Stomach (tissue), 9 donors: ENCODE measurements around the gene RIMBP2. TPM values are rescaled to one million over a fixed set of nuclear protein-coding genes. Genes with fewer than 3 reads are reported as not detected.

Experiments
- DNase-seq, 2 donors: peaks; one replicate each; pipeline versions ENCODE4 v3.0.0 to v3.0.0-alpha.2; 2013 to 2019
- H3K27ac ChIP-seq, 5 donors: fragments of 200-600 bp in 4 of 5; sonication (generic) in 4 of 5; one replicate each; pipeline ENCODE4 v1.5.1; 2013 to 2019; ENCODE audit warnings: mild to moderate bottlenecking in 1 of 5, moderate library complexity in 1 of 5
- H3K27me3 ChIP-seq, 3 donors: fragments of 200-600 bp; sonication (generic); one replicate each; pipeline ENCODE4 v1.5.1; 2017 to 2019; ENCODE audit warnings: mixed run types in 1 of 3
- H3K36me3 ChIP-seq, 4 donors: fragments of 200-600 bp; sonication (generic); 1 replicate in 3 of 4; 2 replicates in 1 of 4; pipeline ENCODE4 v1.5.1; 2016 to 2019
- H3K4me1 ChIP-seq, 4 donors: fragments of 200-600 bp; sonication (generic); one replicate each; pipeline ENCODE4 v1.5.1; 2016 to 2019
- H3K4me3 ChIP-seq, 4 donors: fragments of 200-600 bp; sonication (generic) in 3 of 4; one replicate each; pipeline ENCODE4 v1.5.1; 2016 to 2019; ENCODE audit warnings: mild to moderate bottlenecking in 1 of 4
- H3K9me3 ChIP-seq, 4 donors: fragments of 200-600 bp; sonication (generic); one replicate each; pipeline ENCODE4 v1.5.1; 2016 to 2019
- EP300 ChIP-seq: sonication (generic); formaldehyde crosslinking; IDR thresholded peaks from one replicate; pipeline ENCODE4 v1.6.1; 2017; ENCODE audit warnings: antibody characterized with exemption
- POLR2A ChIP-seq, 4 donors: fragments of 450-650 bp; IDR thresholded peaks; one replicate each; pipeline ENCODE4 v1.6.1; 2016; ENCODE audit warnings: antibody characterized with exemption in 4 of 4, control low read depth in 2 of 4, mild to moderate bottlenecking in 1 of 4, moderate library complexity in 1 of 4
- POLR2AphosphoS5 ChIP-seq, 3 donors: sonication (generic); formaldehyde crosslinking; IDR thresholded peaks; one replicate each; pipeline ENCODE4 v1.6.1; 2016; ENCODE audit warnings: antibody characterized with exemption in 3 of 3
- WGBS, 5 donors: extraction: QIAGEN DNeasy Blood & Tissue Kit in 3 of 5; methylation state at CpG; one replicate each; pipeline versions ENCODE4 v1.1.5 to v1.1.7; 2013 to 2018; 5-methylcytosine and 5-hydroxymethylcytosine counted together
- intact Hi-C: fragments of 100-400 bp; cut with DNase I; formaldehyde crosslinking; loops from one replicate; pipeline ENCODE4 v1.15.1; 2023; ENCODE audit warnings: low total_unique reads
- polyA plus RNA-seq, 3 donors: library from polyadenylated mRNA; stranded (reverse); fragments of 200-250 nt; gene quantifications; one replicate each; pipeline ENCODE4 v1.2.3, GENCODE V29; 2013
- total RNA-seq, 5 donors: library from RNA; depleted of rRNA; stranded (reverse); fragments of >200 nt; gene quantifications; one replicate each; pipeline versions ENCODE4 v1.1.0 to v1.2.3, GENCODE V29; 2014 to 2016
- TF ChIP-seq, protein P1 (sequence below), 7 experiments: fragments of 450-650 bp in 4 of 7; fragments of 200-600 bp in 3 of 7; sonication (generic) in 3 of 7; IDR thresholded peaks; one replicate each; pipeline ENCODE4 v1.5.1; 2016 to 2019; ENCODE audit warnings: antibody characterized with exemption in 7 of 7, control low read depth in 2 of 7, mild to moderate bottlenecking in 1 of 7
- donor health status: healthy with polysubstance abuse.
- donor health status: Bipolar disorder and iron deficiency.
- donor health status: healthy.

Gene RIMBP2
- total and polyA plus RNA-seq, 8 donors: 0.75 to 44.6 (median 5.6) TPM

DNA sequence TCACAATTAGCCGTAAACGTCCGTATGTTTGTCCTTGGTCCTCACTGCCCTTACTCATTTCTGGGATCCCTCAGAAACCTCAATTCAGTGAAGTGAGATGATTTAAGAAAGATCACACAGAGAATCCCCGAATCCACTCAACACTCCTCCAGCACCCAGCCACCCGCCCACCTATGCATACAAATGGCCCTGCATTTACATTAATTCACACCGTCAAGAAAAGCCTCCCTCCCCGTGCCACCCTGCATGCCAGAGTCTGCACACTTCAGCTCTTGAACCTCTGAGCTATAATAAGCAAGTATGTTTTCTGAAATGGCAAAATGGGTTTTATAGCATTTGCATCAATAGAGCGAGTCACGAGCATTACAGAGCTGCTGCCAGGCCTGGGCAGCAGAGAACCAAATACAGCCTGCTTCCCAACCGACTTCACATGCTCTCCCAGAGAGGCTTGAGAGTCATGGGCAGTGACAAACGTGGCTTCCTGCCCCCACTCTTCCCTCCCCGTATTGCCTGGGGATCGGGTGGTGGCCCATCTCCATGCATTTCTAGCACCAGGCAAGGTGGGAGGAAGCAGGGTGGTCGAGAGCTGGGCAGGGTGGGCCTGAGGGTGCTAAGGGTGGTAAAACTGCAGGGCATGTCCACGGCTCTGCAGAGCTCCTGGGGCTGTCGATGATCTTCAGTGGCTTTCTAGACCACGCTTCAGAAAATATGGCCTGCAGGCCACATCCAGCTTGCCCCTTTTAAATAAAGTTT lies 177.6 kb downstream of the RIMBP2 start:
- DNase-seq: no peak
- H3K9me3 ChIP-seq: peaks cover 3 to 21% (median 12%) of the 10 kb centered on the region in 4 donors
- H3K27me3 ChIP-seq: no peaks in the 10 kb centered on the region
- H3K4me1 ChIP-seq: no peaks in the 10 kb centered on the region
- no peak overlapping the region for H3K27ac ChIP-seq
- no peak for TF ChIP-seq POLR2AphosphoS5 (IDR thresholded peaks at IDR 0.05)
- WGBS, 5 donors: 58 to 63% (median 60%) methylated on average over 17 of the region's 17 CpGs
- H3K36me3 ChIP-seq: no peaks in the 10 kb centered on the region
- H3K4me3 ChIP-seq: no peak overlapping the region
- intact Hi-C loops: no loop called here

DNA sequence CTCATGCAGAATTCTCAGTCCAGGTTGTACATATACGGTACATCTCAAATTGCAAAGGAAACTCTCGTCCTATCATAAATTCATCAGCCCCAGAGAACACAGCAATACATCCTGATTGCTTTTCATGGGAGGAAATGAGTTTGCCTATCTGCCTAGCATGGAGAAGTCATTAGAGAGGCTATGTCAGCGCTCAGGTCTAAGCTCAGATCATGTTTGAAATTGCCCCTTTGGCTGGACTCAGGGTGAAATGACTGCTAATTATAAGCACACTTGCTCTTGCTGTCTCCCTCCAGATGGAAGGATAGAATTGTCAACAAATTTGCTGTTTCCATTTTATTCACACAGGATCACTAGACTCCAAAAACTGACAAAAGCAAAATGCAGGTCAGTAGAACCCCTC lies 178.4 kb downstream of the RIMBP2 start:
- Histone ChIP-seq H3K4me3 (no peak overlapping the region), H3K27me3 (no peaks in the 10 kb centered on the region), H3K27ac (no peak overlapping the region), H3K36me3 (no peaks in the 10 kb centered on the region), H3K4me1 (no peaks in the 10 kb centered on the region), H3K9me3 (peaks cover 3 to 21% (median 12%) of the 10 kb centered on the region in 4 donors)
- no peak for DNase-seq
- intact Hi-C loops: no loop called here
- no peak for TF ChIP-seq POLR2AphosphoS5 (IDR thresholded peaks at IDR 0.05)
- TF ChIP-seq, protein P1, sequence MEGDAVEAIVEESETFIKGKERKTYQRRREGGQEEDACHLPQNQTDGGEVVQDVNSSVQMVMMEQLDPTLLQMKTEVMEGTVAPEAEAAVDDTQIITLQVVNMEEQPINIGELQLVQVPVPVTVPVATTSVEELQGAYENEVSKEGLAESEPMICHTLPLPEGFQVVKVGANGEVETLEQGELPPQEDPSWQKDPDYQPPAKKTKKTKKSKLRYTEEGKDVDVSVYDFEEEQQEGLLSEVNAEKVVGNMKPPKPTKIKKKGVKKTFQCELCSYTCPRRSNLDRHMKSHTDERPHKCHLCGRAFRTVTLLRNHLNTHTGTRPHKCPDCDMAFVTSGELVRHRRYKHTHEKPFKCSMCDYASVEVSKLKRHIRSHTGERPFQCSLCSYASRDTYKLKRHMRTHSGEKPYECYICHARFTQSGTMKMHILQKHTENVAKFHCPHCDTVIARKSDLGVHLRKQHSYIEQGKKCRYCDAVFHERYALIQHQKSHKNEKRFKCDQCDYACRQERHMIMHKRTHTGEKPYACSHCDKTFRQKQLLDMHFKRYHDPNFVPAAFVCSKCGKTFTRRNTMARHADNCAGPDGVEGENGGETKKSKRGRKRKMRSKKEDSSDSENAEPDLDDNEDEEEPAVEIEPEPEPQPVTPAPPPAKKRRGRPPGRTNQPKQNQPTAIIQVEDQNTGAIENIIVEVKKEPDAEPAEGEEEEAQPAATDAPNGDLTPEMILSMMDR (IDR thresholded peaks at IDR 0.05): no peak
- no peak for TF ChIP-seq EP300
- TF ChIP-seq POLR2A (IDR thresholded peaks at IDR 0.05): no peak
- WGBS, 5 donors: 63 to 76% (median 74%) methylated on average over 3 of the region's 3 CpGs

DNA sequence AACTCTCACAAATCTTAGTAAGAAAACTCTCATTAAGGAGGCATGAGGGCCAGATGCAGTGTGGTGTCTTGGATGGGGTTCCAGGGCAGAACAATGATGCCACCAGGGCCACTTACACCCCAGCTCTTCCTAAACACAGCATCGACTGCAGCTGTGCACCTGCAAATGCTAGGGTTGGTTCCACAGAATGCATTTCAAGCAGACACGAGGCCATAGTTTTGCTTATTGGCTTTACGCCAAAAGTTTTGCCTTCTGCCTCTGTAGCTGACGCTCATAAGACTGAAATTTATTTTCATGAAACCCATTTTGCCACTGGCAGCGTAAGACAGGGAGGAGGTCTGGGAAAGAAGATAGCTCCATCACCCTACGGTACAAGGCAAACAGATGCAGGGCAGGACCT lies 179.0 kb downstream of the RIMBP2 start:
- peaks cover 3 to 20% (median 11%) of the 10 kb centered on the region in 4 donors for H3K9me3 ChIP-seq
- no peaks in the 10 kb centered on the region for H3K36me3 ChIP-seq
- H3K4me1 ChIP-seq: no peaks in the 10 kb centered on the region
- H3K4me3 ChIP-seq: no peak overlapping the region
- no peak for TF ChIP-seq POLR2A (IDR thresholded peaks at IDR 0.05)
- TF ChIP-seq, protein P1 (IDR thresholded peaks at IDR 0.05): no peak
- WGBS, 5 donors: 71 to 81% (median 76%) methylated on average over 6 of the region's 6 CpGs
- H3K27ac ChIP-seq: no peak overlapping the region
- intact Hi-C loops: no loop called here
- no peak for DNase-seq
- no peaks in the 10 kb centered on the region for H3K27me3 ChIP-seq

DNA sequence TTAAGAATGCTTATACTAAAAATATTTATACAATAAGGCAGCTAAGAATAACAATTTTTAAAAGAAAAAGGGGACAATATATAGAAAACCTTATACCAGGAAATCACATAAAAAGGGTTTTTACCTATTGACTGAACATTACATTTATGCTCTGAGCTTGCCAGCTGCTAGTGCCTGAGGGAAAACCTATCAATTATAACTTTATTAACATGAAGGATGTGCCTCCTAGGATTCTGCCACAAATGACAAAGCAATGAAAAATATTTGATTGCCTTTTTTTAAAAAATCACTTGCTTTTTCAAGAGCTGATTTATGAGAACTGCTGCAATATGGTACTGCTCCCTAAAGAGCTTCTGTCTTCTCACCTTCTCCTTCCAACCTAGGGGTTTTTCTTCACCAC lies 185.7 kb downstream of the RIMBP2 start:
- TF ChIP-seq POLR2A (IDR thresholded peaks at IDR 0.05) (no peak), EP300 (no peak), POLR2AphosphoS5 (IDR thresholded peaks at IDR 0.05) (no peak)
- TF ChIP-seq, protein P1 (IDR thresholded peaks at IDR 0.05): no peak
- Histone ChIP-seq H3K27me3 (no peaks in the 10 kb centered on the region), H3K36me3 (no peaks in the 10 kb centered on the region), H3K27ac (no peak overlapping the region), H3K9me3 (no peaks in the 10 kb centered on the region), H3K4me3 (no peak overlapping the region), H3K4me1 (no peaks in the 10 kb centered on the region)
- DNase-seq: no peak
- intact Hi-C loops: no loop called here

DNA sequence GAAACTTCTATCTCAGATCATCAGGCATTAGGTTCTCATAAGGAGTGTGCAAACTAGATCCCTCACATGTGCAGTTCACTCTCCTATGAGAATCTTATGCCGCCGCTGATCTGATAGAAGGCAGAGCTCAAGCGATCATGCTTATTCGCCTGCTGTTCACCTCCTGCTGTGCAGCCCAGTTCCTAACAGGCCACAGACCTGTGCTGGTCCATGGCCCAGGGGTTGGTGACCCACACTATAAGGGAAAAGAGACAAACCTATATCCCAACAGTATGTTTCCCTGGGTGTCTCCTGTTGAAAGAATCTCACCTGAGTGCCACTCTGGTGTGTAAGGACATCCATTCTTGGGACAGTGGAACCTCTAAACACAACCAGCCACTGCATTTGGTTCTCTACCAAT lies 186.3 kb downstream of the RIMBP2 start:
- Histone ChIP-seq H3K9me3 (no peaks in the 10 kb centered on the region), H3K4me3 (no peak overlapping the region), H3K4me1 (no peaks in the 10 kb centered on the region), H3K27ac (no peak overlapping the region), H3K36me3 (no peaks in the 10 kb centered on the region), H3K27me3 (peaks cover 0 to 6% (median 0%) of the 10 kb centered on the region in 3 donors)
- no peak for TF ChIP-seq POLR2AphosphoS5 (IDR thresholded peaks at IDR 0.05)
- no peak for TF ChIP-seq POLR2A (IDR thresholded peaks at IDR 0.05)
- TF ChIP-seq EP300: no peak
- TF ChIP-seq, protein P1 (IDR thresholded peaks at IDR 0.05): no peak
- intact Hi-C loops: no loop called here
- 83 to 91% (median 89%) methylated on average over 4 of the region's 4 CpGs; no CpG with 5 or more reads in 1 of the 5 donors for WGBS, 5 donors
- no peak for DNase-seq
